GM19438 (cell line): ENCODE data around the gene SPDYE16.
A peak's percentile ranks its signal among the peaks of the same experiment; 100 is the strongest.
"Not testable (repeated sequence)": the region's sequence is repeated elsewhere in the genome, so short reads cannot be mapped to it uniquely, and the experiment has no call there.

Experiments used
- ATAC-seq: cut with Tn5 transposase; IDR thresholded peaks from one replicate; pipeline ENCODE4 v1.9.1; 2021; ENCODE audit warnings: low read depth; ENCODE audit not compliant: unreplicated experiment

Gene SPDYE16, protein sequence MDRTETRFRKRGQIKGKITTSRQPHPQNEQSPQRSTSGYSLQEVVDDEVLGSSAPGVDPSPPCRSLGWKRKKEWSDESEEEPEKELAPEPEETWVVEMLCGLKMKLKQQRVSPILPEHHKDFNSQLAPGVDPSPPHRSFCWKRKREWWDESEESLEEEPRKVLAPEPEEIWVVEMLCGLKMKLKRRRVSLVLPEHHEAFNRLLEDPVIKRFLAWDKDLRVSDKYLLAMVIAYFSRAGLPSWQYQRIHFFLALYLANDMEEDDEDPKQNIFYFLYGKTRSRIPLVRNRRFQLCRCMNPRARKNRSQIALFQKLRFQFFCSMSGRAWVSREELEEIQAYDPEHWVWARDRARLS

GRCh38 chr7:76543197-76543596, at the start of gene SPDYE16:
TSS of gene SPDYE16 (minus strand) at chr7:76543297. CDS start at chr7:76541459, 1,838 bp downstream.
- not testable (repeated sequence) for ATAC-seq

GRCh38 chr7:76592694-76593093, 49.6 kb upstream of the SPDYE16 start:
- ATAC-seq = not testable (repeated sequence)

- peak; percentile 84 for ATAC-seq
These were observed 48.7 kb upstream of the SPDYE16 start for GRCh38 chr7:76591602-76592304.

DNA sequence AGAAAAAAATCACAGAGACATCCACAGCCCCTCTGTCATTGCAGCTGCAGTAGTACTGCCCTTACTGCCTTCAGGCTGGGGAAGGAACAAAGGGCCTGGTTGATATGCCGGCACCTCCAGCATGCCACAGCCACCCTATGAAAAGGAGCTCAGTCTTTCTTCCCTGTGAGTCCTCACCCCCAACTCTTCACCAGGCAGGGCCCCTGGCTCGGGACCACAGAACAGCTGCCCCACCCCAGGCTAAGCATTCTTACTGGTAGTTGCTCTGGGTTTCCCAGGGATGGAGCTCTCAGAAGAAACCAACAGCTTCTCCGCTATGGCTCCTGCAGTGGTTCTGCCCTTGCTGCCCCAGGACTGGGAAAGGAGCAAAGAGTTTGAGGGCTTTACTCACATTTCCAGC, 47.9 kb upstream of the SPDYE16 start:
- not testable (repeated sequence) for ATAC-seq

DNA sequence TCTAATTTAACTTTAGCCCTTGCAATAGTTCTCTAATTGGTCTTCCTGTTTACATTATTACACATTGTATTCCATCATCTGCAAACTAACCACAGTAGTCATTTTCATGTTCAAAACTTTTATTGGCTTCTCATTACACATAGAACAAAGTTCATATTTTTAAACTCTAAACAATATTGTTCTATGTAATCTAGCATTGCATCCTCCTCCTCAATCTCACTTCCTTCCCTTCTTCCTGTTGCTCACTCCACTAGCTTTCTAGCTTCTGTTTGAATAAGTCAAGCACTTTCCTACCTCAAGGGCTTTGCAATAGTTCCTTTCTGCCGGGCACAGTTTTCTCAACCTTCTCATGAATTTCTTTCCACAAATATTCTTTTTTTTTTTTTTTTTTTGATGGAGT, 45.5 kb upstream of the SPDYE16 start:
- not testable (repeated sequence) for ATAC-seq

- ATAC-seq = not testable (repeated sequence)
These were observed 43.7 kb upstream of the SPDYE16 start for GRCh38 chr7:76586585-76587315.

DNA sequence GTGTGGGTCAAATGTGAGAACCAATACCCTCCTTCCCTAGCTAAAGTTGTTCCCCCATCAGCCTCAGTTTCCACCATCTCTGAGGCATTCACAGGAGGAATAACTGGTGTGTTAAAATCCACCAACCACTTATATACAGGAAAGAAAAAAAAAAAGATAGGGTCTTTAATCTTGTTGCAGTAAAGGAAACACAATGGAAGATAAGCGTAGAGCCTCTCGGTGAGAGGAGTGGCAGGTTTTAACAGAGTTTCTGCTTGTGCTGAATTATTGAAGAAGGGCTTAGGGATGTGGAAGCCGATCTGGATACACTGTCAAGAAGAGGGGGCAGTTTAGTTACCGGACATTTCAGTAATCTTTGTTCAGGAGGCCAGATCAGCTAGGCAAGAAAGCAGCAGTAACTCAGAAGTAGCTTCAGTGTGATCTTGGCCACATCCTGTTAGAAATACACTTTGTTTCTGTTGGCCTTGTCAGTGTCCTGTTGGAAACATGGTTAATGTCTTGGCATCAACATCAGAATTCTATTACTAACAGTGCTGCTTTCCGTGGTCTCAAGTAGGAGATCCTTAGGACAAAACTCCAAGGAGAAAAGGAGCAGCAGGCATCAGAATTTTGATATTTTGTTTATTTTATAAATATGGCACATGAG, 40.7 kb upstream of the SPDYE16 start:
- not testable (repeated sequence) for ATAC-seq

DNA sequence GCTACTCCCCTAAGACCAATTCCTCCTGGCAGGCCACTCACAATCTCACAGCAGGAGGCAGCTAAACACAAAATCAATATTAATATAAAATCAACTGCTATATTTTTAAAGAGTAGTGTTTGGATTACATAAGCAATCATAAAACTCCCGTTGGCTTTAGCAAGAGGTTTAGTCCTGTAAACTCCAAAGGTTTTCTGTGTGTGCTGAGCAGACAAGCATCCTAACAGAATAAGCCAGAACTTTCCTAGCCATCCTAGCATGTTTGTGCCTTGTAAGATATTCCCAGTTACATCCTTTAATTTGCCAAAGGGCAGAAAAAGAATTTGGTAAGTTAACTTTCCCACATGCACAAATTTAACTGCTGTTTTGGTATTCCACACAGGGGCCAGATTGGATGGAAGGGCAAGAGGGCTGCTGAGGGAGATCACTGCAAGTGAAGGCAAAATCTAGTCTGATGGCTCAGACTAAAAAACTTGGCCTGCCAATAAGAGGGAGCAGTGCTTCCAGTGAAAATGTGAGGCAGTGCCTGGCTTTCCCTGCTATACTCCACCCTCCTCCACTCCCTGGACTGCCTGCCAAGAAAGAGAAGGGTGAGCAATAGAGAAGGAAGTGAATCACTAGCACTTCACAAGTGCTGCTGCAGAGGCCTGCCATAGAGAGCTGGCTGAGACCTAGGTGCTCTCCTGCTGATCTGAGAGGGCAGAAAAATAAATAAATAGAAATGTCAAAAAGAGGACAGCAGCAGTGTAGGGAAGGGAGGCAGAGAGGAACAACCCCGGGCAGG, 39.9 kb upstream of the SPDYE16 start:
- ATAC-seq = not testable (repeated sequence)

- ATAC-seq = not testable (repeated sequence)
These were observed 33.0 kb upstream of the SPDYE16 start for GRCh38 chr7:76575919-76576655.

GRCh38 chr7:76575431-76575830, 32.3 kb upstream of the SPDYE16 start:
- ATAC-seq = not testable (repeated sequence)

DNA sequence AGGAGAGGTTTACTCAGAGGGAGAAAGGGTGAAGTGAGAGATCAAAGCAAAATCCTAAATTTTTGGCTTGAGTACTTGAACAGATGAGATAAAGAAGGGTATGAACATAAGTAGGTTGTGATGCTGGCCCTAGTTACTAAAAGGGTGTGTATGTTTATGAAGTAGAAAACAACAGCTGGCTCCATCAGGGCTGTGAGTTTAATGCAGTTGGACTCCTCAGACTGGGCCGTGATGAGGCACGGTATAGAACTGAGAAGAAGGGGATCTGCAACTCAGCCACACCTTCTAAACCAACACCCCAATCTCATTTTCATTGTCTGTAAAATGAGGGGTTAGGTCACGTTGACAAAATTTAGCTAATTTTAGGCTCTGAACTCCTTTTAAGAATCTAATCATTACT, 29.2 kb upstream of the SPDYE16 start:
- not testable (repeated sequence) for ATAC-seq

- ATAC-seq = not testable (repeated sequence)
These were observed 27.3 kb upstream of the SPDYE16 start for GRCh38 chr7:76570324-76570775.

DNA sequence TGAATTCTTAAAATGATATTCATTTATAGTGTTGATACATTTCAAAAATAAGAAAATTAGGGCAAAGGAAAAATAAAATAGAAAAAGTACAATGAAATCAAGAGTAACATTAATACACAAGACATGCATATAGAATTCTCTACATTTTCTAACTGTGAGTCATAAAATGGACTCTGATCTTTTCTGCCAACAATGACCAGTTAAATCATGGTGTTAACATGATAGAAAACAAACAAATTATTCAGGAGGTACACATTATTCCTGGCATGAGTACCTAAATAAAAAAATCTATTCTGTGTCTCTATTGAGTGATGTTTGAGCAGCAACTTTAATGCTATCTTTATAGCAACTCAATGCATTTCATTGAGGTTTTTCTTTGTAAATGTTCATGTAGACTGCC, 25.6 kb upstream of the SPDYE16 start:
- not testable (repeated sequence) for ATAC-seq

GRCh38 chr7:76567753-76568152, 24.7 kb upstream of the SPDYE16 start:
- not testable (repeated sequence) for ATAC-seq

DNA sequence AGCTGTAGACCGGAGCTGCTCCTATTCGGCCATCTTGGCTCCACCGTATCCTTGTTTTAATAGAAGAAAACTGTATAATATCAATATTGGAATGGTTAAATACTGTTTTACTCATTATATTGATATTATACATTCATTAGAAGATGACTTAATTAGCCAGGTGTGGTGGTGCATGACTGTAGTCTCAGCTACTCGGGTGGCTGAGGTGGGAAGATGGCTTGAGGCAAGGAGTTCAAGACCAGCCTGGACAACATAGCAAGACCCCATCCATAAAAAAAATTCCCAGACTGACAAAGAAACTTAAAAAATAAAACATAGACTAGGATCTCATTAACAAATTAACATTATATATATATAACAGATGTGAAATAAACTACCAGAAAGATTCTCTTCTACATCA, 24.2 kb upstream of the SPDYE16 start:
- not testable (repeated sequence) for ATAC-seq

- ATAC-seq = not testable (repeated sequence)
These were observed 21.9 kb upstream of the SPDYE16 start for GRCh38 chr7:76565001-76565400.

- not testable (repeated sequence) for ATAC-seq
These were observed 18.2 kb upstream of the SPDYE16 start for GRCh38 chr7:76561342-76561741.

DNA sequence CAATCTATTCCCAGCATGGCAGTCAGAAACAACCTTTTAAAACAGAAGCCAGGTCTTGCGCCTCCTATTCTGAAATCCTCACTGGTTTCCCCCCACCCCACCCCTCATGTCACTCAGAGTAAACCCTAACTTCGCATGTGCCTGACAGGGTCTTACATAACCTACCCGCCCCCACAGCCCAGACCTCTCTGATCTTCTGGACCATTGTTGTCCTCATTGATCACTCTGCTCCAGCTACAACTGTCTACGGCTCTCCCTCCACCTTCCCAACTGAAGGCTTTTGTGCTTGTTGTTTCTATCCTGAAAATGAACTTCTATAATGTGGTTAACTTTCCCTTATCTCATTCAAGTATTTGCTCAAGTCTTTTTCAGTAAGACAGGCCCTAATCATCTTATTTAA, 17.1 kb upstream of the SPDYE16 start:
- ATAC-seq = not testable (repeated sequence)

DNA sequence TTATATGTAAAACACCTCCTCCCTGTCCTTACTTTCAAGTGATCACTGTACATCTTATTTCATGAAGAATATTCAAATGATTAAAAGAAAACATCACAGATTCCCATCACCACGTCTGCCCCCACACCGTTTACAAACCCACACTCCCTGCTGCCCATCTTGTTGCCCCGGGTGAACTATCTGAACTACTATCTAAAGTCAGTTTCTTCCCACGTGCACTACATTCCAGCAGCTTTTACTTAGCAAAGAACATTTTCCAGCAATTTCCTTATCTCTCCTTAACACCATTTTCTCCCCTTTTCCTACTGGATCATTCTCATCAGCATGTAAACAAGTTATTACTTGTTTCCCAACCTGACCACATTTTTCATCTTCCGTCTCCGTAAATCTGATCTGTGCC, 16.6 kb upstream of the SPDYE16 start:
- ATAC-seq = not testable (repeated sequence)
